Measurements from ENCODE around the gene CUL2. TPM values are rescaled to one million over a fixed set of nuclear protein-coding genes. Genes with fewer than 3 reads are reported as not detected.
"Not testable (repeated sequence)": the region's sequence is repeated elsewhere in the genome, so short reads cannot be mapped to it uniquely, and the experiment has no call there.

The CUL2 gene
- total and polyA plus RNA-seq, 5 donors, result 11.7 to 33.1 (median 28.2) TPM

DNA sequence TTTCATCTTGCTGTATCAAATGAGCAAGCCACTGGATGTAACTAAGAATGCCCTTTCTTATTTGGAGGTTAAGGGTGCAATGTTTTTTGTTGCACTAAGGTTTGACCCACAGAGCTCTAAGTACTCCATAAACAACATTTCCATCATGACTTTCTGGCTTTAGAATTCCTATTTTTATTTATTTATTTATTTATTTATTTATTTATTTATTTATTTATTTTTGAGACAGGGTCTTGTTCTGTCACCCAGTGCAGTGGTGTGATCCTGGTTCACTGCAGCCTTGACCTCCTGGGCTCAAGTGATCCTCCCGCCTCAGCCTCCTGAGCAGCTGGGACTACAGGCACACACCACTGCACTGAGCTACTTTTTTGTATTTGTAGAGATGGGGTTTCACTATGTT is 9.9 kb downstream of the CUL2 start:
- intact Hi-C loops (cut with DNase I), result not testable (repeated sequence)
- WGBS, result 100% methylated on average over 1 of the region's 1 CpG

GRCh38 chr10:35079763-35080162 is 10.4 kb downstream of the CUL2 start:
- DNase-seq, result no peak
- Histone ChIP-seq H3K9me3 (ENCODE audit: control insufficient read depth, low read length) (no peaks in the 10 kb centered on the region), H3K4me3 (ENCODE audit: low read length) (no peak overlapping the region), H3K27me3 (ENCODE audit: control insufficient read depth, insufficient read depth) (no peaks in the 10 kb centered on the region), H3K27ac (ENCODE audit: low read length) (no peak overlapping the region), H3K4me1 (ENCODE audit: control insufficient read depth, insufficient read depth, low read length) (no peaks in the 10 kb centered on the region)
- no peak for ATAC-seq
- intact Hi-C loops (cut with DNase I), result no loop called here
- WGBS, result 84% methylated on average over 3 of the region's 3 CpGs

More for the DNA sequence above, 9.9 kb downstream of the CUL2 start:
- H3K4me1 ChIP-seq (ENCODE audit: control insufficient read depth, insufficient read depth, low read length); ATAC-seq; H3K4me3 ChIP-seq (ENCODE audit: low read length); H3K9me3 ChIP-seq (ENCODE audit: control insufficient read depth, low read length); DNase-seq; H3K27me3 ChIP-seq (ENCODE audit: control insufficient read depth, insufficient read depth); H3K27ac ChIP-seq (ENCODE audit: low read length): not testable (repeated sequence)

DNA sequence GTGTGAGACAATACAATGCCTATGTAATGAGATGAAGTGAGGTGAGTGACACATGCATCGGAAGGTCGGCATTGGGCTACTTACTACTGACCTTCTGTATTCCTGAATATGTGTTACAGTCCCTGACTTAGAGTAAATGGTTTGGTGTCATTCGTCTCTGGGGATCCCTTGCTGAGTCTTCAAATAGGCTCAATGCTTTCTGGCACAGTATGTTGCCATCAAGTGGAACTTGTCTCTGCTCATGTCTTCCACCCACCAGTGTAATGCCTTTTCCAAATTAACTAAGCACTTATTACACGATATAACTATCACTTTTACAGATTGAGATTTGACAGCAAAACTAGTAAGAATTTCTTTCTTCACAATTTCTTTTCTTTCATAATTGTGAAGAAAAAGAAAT is 10.9 kb downstream of the CUL2 start:
- no peak for ATAC-seq
- H3K27ac ChIP-seq (ENCODE audit: low read length), result no peak overlapping the region
- intact Hi-C loops (cut with DNase I), result no loop called here
- no peaks in the 10 kb centered on the region for H3K9me3 ChIP-seq (ENCODE audit: control insufficient read depth, low read length)
- 95% methylated on average over 4 of the region's 4 CpGs for WGBS
- no peak for DNase-seq
- no peaks in the 10 kb centered on the region for H3K4me1 ChIP-seq (ENCODE audit: control insufficient read depth, insufficient read depth, low read length)
- no peak overlapping the region for H3K4me3 ChIP-seq (ENCODE audit: low read length)
- H3K27me3 ChIP-seq (ENCODE audit: control insufficient read depth, insufficient read depth), result no peaks in the 10 kb centered on the region

DNA sequence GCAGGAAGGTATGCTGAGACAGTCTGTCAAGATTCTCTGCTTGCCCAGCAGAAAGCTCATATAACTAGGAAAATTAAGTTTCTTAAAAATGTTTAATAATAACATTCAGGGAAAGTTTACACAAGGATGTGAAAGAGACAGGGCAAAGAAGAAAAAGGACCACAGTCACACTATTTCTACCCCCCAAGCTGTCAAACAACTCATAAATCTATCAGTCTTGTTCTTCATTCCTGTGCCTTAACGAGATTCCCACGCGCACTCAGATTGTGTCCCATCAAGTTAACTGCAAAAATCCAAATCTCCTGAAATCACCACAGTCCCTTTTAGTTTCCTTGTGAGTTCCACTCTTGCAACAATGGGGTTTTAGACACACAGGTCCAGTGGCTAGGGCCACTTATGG is 14.9 kb downstream of the CUL2 start:
- peaks cover 1% of the 10 kb centered on the region for H3K4me1 ChIP-seq (ENCODE audit: control insufficient read depth, insufficient read depth, low read length)
- no peak for DNase-seq
- H3K4me3 ChIP-seq (ENCODE audit: low read length), result no peak overlapping the region
- no peak overlapping the region for H3K27ac ChIP-seq (ENCODE audit: low read length)
- H3K9me3 ChIP-seq (ENCODE audit: control insufficient read depth, low read length), result no peaks in the 10 kb centered on the region
- no peak for ATAC-seq
- 92% methylated on average over 3 of the region's 3 CpGs for WGBS
- no peaks in the 10 kb centered on the region for H3K27me3 ChIP-seq (ENCODE audit: control insufficient read depth, insufficient read depth)
- intact Hi-C loops (cut with DNase I), result no loop called here

DNA sequence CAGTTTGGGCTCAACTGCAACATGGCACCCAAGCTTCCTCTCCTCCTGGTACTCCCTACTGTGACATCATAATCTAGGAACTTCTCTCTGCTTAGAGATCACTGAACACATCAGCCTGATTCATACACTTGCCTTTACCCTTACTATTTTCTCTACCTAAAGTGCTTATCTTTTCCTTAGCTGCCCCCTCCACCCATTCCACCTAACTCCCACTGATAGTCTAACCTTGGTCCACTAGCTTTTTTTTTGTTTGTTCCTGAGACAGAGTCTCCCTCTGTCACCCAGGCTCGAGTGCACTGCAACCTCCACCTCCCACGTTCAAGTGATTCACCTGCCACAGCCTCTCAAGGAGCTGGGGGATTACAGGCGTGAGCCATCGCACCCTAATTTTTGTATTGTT is 15.9 kb downstream of the CUL2 start:
- H3K27me3 ChIP-seq (ENCODE audit: control insufficient read depth, insufficient read depth), result no peaks in the 10 kb centered on the region
- ATAC-seq, result no peak
- DNase-seq, result no peak
- no peaks in the 10 kb centered on the region for H3K9me3 ChIP-seq (ENCODE audit: control insufficient read depth, low read length)
- intact Hi-C loops (cut with DNase I), result no loop called here
- no peak overlapping the region for H3K27ac ChIP-seq (ENCODE audit: low read length)
- H3K4me1 ChIP-seq (ENCODE audit: control insufficient read depth, insufficient read depth, low read length), result peaks cover 1% of the 10 kb centered on the region
- 91% methylated on average over 4 of the region's 4 CpGs for WGBS
- no peak overlapping the region for H3K4me3 ChIP-seq (ENCODE audit: low read length)

- DNase-seq, result no peak
- ATAC-seq, result no peak
- peaks cover 1% of the 10 kb centered on the region for H3K4me1 ChIP-seq (ENCODE audit: control insufficient read depth, insufficient read depth, low read length)
- H3K27me3 ChIP-seq (ENCODE audit: control insufficient read depth, insufficient read depth), result no peaks in the 10 kb centered on the region
- H3K4me3 ChIP-seq (ENCODE audit: low read length), result no peak overlapping the region
- 84% methylated on average over 3 of the region's 3 CpGs for WGBS
- intact Hi-C loops (cut with DNase I), result no loop called here
- H3K9me3 ChIP-seq (ENCODE audit: control insufficient read depth, low read length), result no peaks in the 10 kb centered on the region
- no peak overlapping the region for H3K27ac ChIP-seq (ENCODE audit: low read length)
Observed at GRCh38 chr10:35070521-35070920, 19.6 kb downstream of the CUL2 start.

GRCh38 chr10:35063837-35064454 is 26.2 kb downstream of the CUL2 start:
- 78% methylated on average over 3 of the region's 3 CpGs for WGBS

DNA sequence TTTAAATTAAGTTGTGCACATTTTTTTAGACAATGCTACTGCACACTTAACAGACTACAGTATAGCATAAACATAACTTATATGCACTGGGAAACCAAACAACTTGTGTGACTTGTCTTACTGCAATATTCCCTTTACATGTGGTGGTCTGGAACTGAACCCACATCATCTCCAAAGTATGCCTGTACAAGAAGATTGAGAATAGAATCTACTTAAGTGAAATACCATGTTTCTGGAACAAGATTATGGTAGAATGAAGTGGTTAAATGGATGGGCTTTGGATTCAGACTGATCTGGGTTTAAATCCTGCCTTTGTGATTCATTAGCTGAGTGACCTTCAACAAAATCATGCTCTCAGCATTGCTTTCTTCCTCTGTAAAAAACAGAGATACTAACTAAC is 30.7 kb downstream of the CUL2 start:
- Histone ChIP-seq H3K27me3 (ENCODE audit: control insufficient read depth, insufficient read depth) (no peaks in the 10 kb centered on the region), H3K4me1 (ENCODE audit: control insufficient read depth, insufficient read depth, low read length) (peaks cover 2% of the 10 kb centered on the region), H3K4me3 (ENCODE audit: low read length) (no peak overlapping the region), H3K27ac (ENCODE audit: low read length) (no peak overlapping the region), H3K9me3 (ENCODE audit: control insufficient read depth, low read length) (no peaks in the 10 kb centered on the region)
- ATAC-seq (no peak), DNase-seq (no peak)
- intact Hi-C loops (cut with DNase I), result no loop called here

More at GRCh38 chr10:35063837-35064454, 26.2 kb downstream of the CUL2 start:
- no peak overlapping the region for H3K4me3 ChIP-seq (ENCODE audit: low read length)
- no peaks in the 10 kb centered on the region for H3K4me1 ChIP-seq (ENCODE audit: control insufficient read depth, insufficient read depth, low read length)
- intact Hi-C loops (cut with DNase I), result no loop called here
- H3K27ac ChIP-seq (ENCODE audit: low read length), result no peak overlapping the region
- H3K9me3 ChIP-seq (ENCODE audit: control insufficient read depth, low read length), result no peaks in the 10 kb centered on the region
- no peaks in the 10 kb centered on the region for H3K27me3 ChIP-seq (ENCODE audit: control insufficient read depth, insufficient read depth)
- ATAC-seq (no peak), DNase-seq (no peak)

DNA sequence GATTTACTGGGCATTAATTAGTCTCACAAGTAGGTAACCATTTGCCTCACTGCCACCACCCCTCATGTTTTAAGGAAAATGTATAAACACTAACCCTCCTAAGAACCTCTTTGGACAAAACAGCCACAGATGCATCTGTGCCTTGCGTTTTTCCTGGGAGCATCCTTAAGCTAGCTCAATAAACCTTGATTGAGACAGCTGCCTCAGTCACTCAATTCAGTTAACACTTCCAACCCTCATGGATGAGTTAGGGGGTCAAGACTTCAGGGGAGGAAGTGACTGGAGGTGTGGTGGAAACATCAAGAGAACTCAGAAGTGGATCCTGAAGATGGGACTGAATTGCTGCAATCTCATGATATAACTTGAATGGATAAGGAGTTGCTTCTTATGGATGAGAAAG is 31.5 kb downstream of the CUL2 start:
- WGBS, result 90% methylated on average over 1 of the region's 1 CpG
- no peak for DNase-seq

DNA sequence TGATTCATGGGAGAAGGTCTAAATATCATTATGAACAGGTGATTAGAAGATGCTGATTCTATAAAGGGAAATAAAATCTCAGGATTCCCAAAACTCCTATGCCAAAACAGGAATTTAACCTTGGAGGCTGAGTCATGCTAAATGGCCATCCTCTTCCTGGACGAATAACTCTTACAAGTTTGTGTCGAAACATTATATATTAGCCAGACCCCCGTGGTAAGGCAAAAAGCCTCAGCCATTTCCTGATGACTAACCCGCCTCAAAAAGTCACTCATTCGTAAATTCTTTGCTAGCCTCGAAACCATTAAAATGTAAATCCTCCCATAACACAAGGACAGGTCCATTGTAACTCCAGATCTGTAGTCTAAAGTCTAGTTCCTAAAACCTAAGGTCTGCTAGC is 32.0 kb downstream of the CUL2 start:
- Histone ChIP-seq H3K9me3 (ENCODE audit: control insufficient read depth, low read length) (no peaks in the 10 kb centered on the region), H3K4me1 (ENCODE audit: control insufficient read depth, insufficient read depth, low read length) (peaks cover 2% of the 10 kb centered on the region), H3K27ac (ENCODE audit: low read length) (no peak overlapping the region), H3K4me3 (ENCODE audit: low read length) (no peak overlapping the region), H3K27me3 (ENCODE audit: control insufficient read depth, insufficient read depth) (no peaks in the 10 kb centered on the region)
- 63% methylated on average over 6 of the region's 6 CpGs for WGBS
- intact Hi-C loops (cut with DNase I), result no loop called here
- no peak for ATAC-seq
- DNase-seq, result no peak

More for the DNA sequence above, 31.5 kb downstream of the CUL2 start:
- H3K9me3 ChIP-seq (ENCODE audit: control insufficient read depth, low read length), result no peaks in the 10 kb centered on the region
- H3K27me3 ChIP-seq (ENCODE audit: control insufficient read depth, insufficient read depth), result no peaks in the 10 kb centered on the region
- H3K27ac ChIP-seq (ENCODE audit: low read length), result no peak overlapping the region
- H3K4me1 ChIP-seq (ENCODE audit: control insufficient read depth, insufficient read depth, low read length), result peaks cover 2% of the 10 kb centered on the region
- intact Hi-C loops (cut with DNase I), result no loop called here
- no peak for ATAC-seq
- H3K4me3 ChIP-seq (ENCODE audit: low read length), result no peak overlapping the region

GRCh38 chr10:35056686-35057085 is 33.5 kb downstream of the CUL2 start:
- Histone ChIP-seq H3K27ac (ENCODE audit: low read length) (no peak overlapping the region), H3K4me3 (ENCODE audit: low read length) (no peak overlapping the region), H3K9me3 (ENCODE audit: control insufficient read depth, low read length) (no peaks in the 10 kb centered on the region), H3K27me3 (ENCODE audit: control insufficient read depth, insufficient read depth) (no peaks in the 10 kb centered on the region), H3K4me1 (ENCODE audit: control insufficient read depth, insufficient read depth, low read length) (peaks cover 2% of the 10 kb centered on the region)
- intact Hi-C loops (cut with DNase I), result no loop called here
- DNase-seq (no peak), ATAC-seq (peak in 1 of 2 donors; percentile 61)
- WGBS, result 78% methylated on average over 5 of the region's 5 CpGs

DNA sequence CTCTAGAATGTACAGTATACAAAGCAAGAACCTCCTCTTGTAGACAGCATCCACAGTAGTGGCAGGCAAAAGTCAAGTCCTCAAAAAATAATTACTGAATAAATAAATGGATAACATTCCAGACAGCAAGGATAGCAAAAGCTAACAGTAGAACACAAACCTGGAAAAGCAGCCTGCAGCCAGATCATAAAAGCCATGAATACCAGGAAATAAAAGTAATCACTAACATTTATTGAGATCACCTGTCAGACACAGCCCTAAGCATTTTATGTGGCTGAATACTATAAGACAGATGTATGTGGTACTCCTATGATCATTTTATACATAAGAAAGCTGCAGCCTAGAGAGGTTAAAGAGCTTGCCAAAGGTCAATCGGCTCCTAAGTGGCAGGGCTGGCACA is 34.0 kb downstream of the CUL2 start:
- intact Hi-C loops (cut with DNase I), result no loop called here
- no peak overlapping the region for H3K4me3 ChIP-seq (ENCODE audit: low read length)
- DNase-seq, result no peak
- ATAC-seq, result no peak
- H3K27me3 ChIP-seq (ENCODE audit: control insufficient read depth, insufficient read depth), result no peaks in the 10 kb centered on the region
- H3K27ac ChIP-seq (ENCODE audit: low read length), result no peak overlapping the region
- no peaks in the 10 kb centered on the region for H3K9me3 ChIP-seq (ENCODE audit: control insufficient read depth, low read length)
- peaks cover 2% of the 10 kb centered on the region for H3K4me1 ChIP-seq (ENCODE audit: control insufficient read depth, insufficient read depth, low read length)
- WGBS, result 91% methylated on average over 1 of the region's 1 CpG
